IPS-11a (cell line): ENCODE results near the gene KRTAP19-1.
"Not testable (repeated sequence)": the region's sequence is repeated elsewhere in the genome, so short reads cannot be mapped to it uniquely, and the experiment has no call there.

ENCODE experiments used
- H3K4me3 ChIP-seq: one replicate; pipeline ENCODE4 v1.5.1; 2013; ENCODE audit warnings: low read depth, low read length, control low read depth

Gene KRTAP19-1

DNA sequence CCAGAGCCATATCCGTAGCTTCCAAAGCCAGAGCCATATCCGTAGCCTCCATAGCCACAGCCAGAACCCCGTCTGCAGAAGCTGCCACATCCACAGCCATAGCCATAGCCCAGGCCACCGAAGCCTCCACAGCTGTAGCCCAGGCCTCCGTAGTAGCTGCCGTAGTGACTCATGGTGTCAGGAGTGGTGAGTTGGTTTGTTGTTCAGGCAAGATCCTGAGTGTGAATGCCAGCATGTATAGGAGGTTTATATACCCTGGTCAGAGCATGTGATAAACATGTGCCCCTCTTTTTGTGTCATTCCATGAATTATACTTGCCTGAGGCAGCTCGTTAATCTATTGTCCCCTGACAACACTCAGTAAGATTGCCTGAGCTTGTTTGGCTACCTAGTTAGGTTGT is at the start of gene KRTAP19-1:
KRTAP19-1 (minus strand) TSS at position 223 of the 400 bp plus-strand sequence; CDS start at position 173, 50 bp downstream.
- H3K4me3 ChIP-seq, result no peak within 1 kb of the TSS

DNA sequence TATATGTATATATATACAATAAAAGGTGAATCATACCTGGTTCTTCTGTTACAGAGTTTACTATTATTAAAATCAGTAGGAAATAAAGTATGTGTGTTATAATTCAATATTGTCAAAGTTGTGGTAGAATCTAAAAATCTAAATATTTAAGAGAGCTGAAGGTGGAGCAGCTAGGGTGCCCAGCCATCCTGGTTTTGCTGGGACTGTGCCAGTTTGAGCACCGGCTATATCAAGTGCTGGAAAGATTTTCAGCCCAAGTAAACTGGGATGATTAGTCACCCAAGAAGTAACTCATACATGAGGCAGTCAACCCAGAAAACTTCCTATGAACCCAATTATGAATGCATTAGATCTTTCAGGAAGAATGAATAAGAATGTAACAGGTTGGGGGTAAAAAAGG is 38.7 kb upstream of the KRTAP19-1 start:
- no peak overlapping the region for H3K4me3 ChIP-seq

DNA sequence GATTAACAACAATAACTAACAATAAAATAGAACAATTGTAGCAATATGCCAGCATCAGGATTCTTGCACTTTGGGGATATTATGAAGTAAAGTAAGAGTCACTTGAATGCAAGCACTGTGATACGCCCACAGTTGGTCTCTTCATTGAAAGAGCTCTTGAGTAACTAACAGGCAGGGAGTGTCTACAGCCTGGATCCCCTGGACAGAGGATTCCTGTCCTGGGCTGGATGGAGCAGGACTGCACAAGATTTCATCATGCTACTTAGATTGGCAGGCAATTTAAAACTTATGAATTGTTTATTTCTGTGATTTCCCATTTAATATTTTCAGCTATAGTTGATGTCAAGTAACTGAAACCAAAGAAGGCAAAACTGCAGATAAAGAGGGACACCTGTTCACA is 35.5 kb upstream of the KRTAP19-1 start:
- H3K4me3 ChIP-seq, result no peak overlapping the region

DNA sequence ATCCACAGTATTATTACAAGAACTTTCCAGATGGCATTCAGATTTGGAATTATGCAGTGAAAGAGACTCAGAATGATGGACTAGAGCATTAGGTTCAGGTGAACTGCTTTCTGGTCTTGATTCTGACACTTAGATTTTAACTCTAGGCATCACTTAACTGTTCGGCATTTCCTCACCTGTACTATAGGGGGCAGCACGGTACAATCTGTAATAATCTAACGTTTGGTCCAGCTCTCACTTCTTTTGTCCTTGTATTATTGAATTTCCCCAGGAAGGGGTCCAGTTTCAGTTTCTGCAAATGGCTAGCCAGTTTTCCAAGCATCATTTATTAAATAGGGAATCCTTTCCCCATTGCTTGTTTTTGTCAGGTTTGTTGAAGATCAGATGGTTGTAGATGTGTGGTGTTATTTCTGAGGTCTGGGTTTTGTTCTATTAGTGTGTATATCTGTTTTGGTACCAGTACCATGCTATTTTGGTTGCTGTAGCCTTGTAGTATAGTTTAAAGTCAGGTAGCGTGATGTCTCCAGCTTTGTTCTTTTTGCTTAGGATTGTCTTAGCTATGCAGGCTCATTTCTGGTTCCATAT is 25.5 kb upstream of the KRTAP19-1 start:
- not testable (repeated sequence) for H3K4me3 ChIP-seq

DNA sequence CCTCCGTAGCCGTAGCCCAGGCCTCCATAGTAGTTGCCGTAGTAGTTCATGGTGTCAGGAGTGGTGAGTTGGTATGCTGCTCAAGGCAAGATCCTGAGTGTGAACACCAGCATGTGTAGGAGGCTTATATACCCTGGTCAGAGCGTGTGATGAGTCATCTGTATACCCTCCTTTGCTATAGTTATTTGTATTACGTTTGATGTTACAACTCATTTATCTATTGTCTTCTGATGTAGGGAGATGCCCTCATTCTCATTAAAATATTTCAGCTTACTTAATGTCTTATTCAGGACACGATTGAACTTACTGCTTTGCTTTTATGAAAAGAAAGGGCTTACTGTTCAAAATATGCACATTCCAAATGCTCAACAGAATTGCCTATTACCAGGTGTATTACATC is 21.9 kb upstream of the KRTAP19-1 start, which contains the start of gene KRTAP19-5:
KRTAP19-5 (minus strand) TSS at position 101 of the 400 bp plus-strand sequence; CDS start at position 50, 51 bp downstream.
- H3K4me3 ChIP-seq, result no peak within 1 kb of the TSS

DNA sequence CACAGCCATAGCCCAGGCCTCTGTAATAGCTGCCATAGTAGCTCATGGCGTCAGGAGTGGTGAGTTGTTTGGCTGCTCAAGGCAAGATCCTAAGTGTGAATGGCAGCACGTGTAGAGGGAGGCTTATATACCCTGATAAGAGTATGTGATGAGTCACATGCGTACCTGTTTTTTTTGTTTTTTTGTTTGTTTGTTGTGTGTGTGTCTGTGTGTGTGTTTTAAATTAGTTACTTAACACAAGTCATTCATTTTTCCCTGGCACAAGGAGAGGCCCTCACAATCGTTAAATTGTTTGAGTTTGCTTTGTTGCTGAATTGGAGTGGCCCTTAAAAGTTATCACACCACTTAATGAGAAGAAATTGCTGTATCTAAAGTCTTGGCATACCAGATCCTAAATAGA is 16.9 kb upstream of the KRTAP19-1 start, which contains the start of gene KRTAP19-4:
KRTAP19-4 (minus strand) TSS at position 101 of the 400 bp plus-strand sequence; CDS start at position 46, 55 bp downstream.
- no peak within 1 kb of the TSS for H3K4me3 ChIP-seq

DNA sequence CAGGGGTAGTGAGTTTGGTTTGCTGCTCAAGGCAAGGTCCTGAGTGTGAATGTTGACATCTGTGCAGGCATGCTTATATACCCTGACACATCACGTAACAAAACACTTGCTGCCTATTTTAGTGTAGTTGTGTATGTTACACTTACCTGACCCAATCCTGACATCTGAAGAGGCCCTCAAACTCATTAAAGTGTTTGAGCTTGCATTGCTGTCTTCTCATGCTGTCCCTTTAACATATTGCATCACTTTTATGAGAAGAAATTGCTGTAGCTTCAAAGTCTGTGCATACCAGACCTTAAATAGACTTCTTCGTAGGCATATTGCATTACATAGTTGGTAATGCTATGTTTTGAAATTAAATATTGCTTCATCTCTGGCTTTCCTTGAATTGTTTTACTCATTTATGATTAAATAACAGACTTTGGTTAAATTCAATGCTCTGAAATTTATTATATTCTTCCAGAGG is 11.8 kb upstream of the KRTAP19-1 start, which contains the start of gene KRTAP19-3:
KRTAP19-3 (minus strand) TSS at position 51 of the 466 bp plus-strand sequence. CDS start 56 bp downstream, outside the sequence.
- no peak within 1 kb of the TSS for H3K4me3 ChIP-seq

DNA sequence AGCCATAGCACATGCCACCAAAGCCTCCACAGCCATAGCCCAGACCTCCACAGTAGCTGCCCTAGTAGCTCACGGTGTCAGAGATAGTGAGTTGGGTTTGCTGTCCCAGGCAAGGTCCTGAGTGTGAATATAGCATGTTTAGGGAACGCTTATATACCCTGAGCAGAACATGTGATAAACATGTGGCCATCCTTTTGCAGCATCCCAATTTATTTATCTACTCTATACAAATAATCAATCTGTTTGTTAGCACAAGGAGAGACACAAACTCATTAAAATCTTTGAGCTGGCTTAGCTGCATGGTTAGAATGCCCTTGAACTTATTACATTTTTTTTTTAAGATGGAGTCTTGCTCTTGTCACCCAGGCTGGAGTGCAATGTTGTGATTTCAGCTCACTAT is 7.2 kb upstream of the KRTAP19-1 start, which contains the start of gene KRTAP19-2:
KRTAP19-2 (minus strand) TSS at position 101 of the 400 bp plus-strand sequence; CDS start at position 13, 88 bp downstream.
- no peak within 1 kb of the TSS for H3K4me3 ChIP-seq

DNA sequence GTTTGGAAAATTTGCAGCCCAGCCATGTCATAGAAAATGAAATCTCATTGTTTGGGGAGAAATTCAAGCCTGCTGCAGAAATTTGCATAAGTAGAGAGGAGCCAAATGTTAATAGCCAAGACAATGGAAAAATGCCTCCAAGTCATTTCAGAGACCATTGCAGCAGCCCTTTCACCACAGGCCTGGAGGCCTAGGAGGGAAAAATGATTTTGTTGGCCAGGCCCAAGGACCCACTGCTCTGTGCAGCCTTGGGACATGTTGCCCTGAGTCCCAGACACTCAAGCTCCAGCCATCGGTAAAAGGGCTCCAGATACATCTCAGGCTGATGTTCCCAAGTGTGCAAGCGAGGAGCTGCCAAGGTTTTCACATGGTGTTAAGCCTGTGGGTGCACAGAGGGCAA is 6.0 kb upstream of the KRTAP19-1 start:
- no peak overlapping the region for H3K4me3 ChIP-seq

DNA sequence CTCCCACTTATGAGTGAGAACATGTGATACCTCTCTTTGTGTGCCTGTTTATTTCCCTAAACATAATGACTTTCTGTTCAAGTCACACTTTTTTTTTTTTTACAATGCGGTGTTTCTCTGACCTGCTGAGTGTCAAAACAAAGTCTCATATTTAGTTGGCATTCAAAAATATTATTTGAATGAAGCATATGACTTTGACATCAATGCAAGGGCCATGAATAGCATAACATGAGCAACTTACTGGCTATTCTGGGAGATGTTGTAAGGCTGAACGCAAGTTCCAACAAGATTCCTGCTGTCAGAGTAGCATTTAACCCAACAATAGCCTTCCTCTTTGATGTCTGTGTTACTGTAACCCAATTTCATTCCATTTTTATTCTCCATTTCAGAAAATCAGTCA is 2.0 kb upstream of the KRTAP19-1 start:
- no peak overlapping the region for H3K4me3 ChIP-seq

DNA sequence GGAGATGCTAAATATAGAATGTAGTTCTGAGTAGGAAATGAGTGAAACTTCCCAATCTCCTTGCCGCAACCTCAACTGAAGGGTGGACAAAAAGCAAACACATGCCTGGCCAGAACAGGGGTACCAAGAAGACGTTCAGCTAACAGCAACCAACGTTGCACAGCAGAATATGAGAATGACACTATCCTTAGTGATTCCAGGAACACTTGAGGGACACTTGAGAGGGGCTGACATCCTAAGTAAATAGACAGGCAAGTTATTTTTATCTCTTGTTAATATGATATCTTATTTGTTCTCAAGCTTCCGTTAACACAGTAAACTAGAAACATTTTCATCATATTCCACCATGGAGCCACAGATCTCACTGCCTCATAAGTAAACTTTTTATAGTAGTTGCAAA is 908 bp downstream of the KRTAP19-1 start:
- H3K4me3 ChIP-seq, result no peak overlapping the region

DNA sequence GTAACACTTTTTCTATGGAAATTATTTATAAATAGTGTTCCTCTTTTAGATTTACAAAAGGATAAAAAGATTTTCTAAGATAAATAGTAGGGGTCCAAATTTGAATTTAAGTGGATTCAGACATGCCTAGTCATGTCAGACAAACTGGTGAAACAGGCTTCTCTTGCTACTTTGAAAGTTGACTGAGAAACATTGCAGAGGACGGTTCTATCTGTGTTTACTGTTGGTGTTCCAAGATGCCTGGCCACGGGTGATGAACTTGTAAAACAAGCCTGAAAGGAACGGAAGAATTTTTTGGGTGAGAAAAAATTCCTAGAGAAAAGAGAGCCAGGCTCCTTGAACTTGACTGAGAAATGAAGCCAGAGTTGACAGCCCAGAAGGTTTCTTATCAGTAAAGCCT is 2.2 kb downstream of the KRTAP19-1 start:
- H3K4me3 ChIP-seq, result no peak overlapping the region

DNA sequence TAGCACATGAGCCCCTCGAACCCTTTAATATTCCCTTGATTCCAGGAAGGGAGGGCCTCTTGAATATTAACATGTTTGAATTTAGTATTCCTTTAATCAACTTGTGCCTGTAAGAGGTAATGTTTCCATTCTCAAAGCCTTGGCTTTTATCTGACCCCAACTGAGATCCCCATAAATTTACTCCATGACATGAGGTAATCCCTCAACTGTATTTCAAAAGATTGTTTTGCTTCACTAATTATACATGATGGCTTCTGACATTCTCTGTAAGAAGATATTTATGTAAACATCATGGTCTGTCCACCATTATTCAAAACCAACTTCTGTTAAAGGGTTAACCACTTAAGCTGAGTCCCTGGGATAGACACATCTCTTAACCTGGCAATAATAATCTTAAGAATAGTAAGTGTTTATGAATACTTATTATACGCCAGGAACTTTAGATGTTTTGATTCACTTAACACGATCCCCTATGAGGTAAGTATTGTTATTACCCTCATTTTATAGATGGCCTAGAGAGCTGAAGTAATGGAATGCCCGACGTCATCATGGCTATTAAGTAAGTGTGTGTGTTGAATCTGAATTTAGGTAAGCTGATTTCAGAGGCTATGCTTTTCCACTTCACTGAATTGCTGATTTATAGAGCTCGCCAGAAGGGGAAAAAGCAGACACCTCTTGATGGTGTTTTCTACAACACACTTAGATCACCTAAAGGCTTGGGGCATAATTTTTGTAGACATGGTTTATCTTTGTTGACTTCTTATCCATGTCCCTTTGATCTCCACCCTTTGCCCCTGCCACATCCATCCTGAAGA is 11.1 kb downstream of the KRTAP19-1 start:
- H3K4me3 ChIP-seq, result no peak overlapping the region

DNA sequence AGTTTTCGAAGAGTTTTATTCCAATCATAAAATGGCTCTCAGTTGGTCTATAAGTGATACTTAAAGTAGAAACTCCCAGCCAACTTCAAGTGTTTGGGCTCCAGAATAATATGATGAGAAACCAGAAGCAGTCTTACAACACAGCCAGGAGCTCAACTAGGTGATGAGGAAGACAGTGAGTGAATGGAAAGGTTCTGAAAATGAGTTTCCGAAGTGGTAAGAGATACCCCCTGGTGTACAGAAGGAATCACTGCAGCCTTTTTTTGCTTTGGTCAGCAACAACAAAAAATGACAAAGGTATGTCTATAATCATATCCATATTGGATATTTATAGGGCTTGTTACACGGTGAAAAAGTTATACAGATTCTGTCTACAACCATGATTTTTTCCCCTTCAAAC is 16.5 kb downstream of the KRTAP19-1 start:
- no peak overlapping the region for H3K4me3 ChIP-seq

DNA sequence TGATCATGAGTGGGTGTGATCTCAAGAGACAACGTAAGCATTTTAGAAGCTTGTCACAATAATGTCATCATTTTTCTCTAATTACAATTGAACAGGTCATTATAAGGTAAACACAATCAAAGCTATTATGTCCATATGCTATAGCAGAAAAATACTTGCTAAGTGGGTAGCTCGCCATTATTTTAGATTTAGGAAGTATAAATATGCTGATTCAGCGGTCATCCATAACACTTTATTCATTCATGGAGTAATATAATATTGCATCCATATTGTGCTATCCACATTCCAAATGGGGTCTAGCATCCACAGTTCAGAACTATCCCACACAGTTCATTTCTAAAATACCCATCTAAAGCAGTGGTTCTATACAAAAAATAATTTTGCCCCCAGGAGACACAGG is 31.7 kb downstream of the KRTAP19-1 start:
- no peak overlapping the region for H3K4me3 ChIP-seq

DNA sequence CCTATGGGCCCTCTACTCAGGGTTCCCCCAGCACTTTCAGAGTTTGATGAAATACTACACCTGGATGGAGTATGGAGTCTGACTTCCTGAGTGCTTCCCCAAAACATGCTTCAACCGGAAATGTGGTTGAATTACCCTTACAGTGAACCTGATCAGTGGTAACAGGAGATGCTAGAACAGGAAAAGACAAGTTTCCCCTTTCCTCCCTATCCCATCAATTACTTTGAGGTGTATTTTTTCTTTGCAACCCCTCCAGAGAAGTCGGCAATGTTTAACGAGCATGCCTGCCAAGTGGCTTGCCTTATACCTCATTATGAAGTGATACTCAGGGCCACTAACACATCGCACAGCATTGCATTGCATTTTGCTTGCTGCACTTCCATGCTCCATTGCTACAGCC is 33.1 kb downstream of the KRTAP19-1 start:
- H3K4me3 ChIP-seq, result no peak overlapping the region

DNA sequence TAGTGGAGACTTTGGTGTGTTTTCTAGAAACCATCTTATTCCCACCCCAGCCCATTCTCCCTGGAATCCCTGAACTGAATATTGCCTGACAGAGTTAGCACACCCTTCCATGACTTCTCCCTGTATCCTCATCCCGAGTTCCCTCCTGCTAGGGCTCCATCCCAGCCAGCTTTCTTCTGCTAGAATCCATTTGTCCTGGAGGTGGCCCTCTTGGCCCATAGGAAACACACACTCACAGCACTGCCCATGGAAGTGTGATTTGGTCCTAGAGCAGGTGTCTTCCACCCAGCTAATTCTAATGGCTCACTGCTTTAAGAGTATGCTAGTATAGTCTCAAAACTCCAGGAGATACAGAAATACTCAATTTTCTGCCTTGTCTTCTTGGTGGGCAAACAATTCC is 36.0 kb downstream of the KRTAP19-1 start:
- H3K4me3 ChIP-seq, result no peak overlapping the region

DNA sequence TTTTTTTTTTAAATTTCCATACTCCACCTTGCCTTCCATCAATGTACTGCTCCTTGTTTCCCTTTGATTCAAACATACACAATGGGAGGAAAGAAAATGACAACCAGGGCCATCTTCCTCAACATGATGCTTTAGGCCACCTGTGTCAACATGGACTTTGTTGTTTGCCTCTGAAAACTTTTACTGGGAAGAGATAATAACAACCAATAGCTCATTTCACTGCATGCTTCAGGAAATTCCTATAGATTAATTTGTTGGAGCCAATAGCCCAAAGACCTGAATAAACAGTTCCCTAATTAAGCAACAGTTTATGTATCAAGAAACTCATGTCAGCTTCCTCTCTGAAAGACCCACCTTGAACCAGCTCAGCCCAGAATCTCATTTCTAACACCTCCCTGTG is 36.9 kb downstream of the KRTAP19-1 start:
- no peak overlapping the region for H3K4me3 ChIP-seq

DNA sequence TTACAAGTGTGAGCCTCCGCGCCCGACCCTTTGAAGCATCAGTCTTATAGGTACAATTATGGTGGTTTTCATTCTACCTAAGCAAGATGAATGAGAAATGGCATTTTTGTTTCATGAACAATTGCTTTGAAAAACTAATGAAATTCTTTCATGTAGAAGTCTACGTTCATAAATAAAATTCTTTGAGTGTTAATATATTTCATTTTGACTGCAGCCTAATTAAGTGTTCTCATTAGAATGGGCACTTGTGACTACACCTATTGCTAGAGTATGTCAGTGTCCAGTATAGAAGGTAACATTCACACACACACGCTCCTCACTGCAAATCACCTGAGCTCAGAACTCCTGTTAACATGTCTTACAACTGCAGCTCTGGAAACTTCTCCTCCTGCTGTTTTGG is 40.2 kb downstream of the KRTAP19-1 start, which contains the start of gene KRTAP15-1:
KRTAP15-1 (plus strand) TSS at position 301 of the 400 bp plus-strand sequence; CDS start at position 354, 53 bp downstream.
- no peak within 1 kb of the TSS for H3K4me3 ChIP-seq

DNA sequence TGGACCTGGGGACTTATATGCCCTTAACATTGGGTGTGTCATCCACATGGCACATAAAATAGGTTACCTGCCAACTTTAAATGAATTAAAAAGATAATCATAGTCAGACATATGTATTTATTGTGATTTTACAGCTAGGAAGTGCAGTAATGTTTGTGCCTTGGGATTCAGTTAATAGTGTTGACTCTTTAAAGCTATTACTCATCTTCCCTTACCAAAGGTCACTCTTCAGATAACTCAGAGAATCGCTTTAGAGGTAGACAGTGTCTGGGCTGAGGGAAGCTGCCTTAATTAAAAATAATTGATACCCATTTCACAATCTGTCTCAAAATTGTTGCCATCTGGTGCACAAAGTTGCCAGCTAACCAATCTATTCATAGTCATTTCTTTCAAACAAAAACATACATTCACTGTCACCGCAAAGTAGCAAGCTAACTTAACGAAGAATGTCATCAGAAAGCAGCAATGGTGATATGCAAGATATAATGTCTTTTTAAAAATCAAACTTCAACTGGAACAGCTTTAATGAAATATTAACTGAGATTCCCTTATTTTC is 43.1 kb downstream of the KRTAP19-1 start:
- H3K4me3 ChIP-seq, result no peak overlapping the region

DNA sequence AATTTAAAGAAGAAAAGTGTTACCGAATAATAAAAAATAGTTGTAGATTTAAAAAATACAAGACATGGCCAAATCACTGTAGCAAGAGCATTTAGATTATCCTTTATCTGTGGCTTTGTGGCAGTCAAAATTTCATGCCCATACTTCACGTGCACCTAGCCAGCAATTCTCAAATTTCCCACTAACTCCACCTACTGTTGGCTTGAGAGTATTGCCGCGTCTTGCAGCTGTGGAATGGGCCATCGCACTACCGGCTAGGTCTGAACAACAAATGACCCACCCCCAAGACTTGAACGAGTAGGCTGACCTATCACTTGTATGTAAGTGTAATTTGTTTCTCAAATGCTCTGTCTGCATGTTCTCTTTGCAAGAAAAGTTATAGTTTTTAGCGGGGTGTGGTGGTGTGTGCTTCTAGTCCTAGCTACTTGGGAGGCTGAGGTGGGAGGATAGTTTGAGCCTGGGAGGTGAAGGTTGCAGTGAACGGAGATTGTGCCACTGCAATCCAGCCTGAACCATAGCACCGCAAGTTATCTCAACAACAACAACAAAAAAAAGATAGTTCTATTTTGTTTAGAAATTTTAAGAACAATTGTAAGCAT is 46.0 kb downstream of the KRTAP19-1 start:
- no peak overlapping the region for H3K4me3 ChIP-seq
